PC-9 (cell line): ENCODE results near the gene EPGN.

Experiments
- EZH2 ChIP-seq: fragments of 200-600 bp; sonication (generic); IDR thresholded peaks from 2 replicates; pipeline ENCODE4 v1.8.0; 2017; ENCODE audit warnings: antibody characterized with exemption, low read depth
- TF ChIP-seq, protein P1 (sequence below): fragments of 200-600 bp; sonication (generic); conservative IDR thresholded peaks from 2 replicates; pipeline ENCODE4 v1.6.1; 2017; ENCODE audit warnings: mixed run types, antibody characterized with exemption, mild to moderate bottlenecking, moderate library complexity

- TF ChIP-seq, protein P1, sequence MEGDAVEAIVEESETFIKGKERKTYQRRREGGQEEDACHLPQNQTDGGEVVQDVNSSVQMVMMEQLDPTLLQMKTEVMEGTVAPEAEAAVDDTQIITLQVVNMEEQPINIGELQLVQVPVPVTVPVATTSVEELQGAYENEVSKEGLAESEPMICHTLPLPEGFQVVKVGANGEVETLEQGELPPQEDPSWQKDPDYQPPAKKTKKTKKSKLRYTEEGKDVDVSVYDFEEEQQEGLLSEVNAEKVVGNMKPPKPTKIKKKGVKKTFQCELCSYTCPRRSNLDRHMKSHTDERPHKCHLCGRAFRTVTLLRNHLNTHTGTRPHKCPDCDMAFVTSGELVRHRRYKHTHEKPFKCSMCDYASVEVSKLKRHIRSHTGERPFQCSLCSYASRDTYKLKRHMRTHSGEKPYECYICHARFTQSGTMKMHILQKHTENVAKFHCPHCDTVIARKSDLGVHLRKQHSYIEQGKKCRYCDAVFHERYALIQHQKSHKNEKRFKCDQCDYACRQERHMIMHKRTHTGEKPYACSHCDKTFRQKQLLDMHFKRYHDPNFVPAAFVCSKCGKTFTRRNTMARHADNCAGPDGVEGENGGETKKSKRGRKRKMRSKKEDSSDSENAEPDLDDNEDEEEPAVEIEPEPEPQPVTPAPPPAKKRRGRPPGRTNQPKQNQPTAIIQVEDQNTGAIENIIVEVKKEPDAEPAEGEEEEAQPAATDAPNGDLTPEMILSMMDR: no peak
- no peak for TF ChIP-seq EZH2
Measured at GRCh38 chr4:74287791-74288190, 20.5 kb upstream of the EPGN start.
